ENCODE measurements around the gene RBM39. TPM values are rescaled to one million over a fixed set of nuclear protein-coding genes. Genes with fewer than 3 reads are reported as not detected.
A peak's percentile ranks its signal among the peaks of the same experiment; 100 is the strongest.
"Not testable (repeated sequence)": the region's sequence is repeated elsewhere in the genome, so short reads cannot be mapped to it uniquely, and the experiment has no call there.

RBM39 gene
- total RNA-seq (2014; rRNA removed) = 195 and 210 TPM in 2 replicates
- 67.2 TPM for polyA plus RNA-seq (2012)

DNA sequence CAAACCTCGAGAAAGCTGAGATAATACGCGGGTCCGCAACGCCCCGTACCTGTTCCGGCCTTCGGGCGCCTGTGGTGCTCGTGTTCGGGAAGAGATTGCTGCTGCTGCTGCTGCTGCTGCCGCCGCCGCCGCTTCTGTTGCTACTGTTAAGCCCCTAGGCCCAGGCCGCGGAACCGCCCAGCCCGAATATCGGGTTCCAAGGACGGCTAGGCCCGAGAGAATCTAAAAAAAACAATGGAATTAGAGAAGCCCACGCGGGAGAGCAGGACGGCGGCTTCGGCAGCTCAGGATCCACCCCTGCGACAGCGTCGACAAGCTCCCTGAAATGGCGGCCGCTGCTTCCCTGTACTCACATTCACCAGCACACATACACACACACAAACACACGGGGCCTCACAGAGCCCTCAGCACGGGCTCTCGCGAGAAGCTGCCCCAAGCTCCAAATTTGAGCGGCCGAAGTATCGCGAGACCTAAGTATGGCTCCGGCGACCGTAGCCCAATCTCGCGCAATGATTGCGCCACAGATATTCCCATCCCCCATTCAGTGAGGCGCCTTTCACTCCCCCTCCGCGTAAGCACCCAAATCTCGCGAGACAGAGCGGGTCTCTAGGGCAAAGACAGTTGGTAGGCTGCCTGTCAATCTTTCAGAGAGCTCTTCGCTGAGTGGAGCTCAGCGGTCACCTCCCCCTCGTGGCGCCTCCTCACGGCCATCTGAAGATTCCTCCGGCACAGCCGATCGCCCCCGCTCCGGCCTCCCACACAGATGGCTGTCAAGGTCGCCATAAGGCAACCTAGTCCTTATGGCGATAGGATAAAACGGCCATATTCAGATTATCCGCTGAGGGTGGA, at the start of gene RBM39:
Gene RBM39, minus strand, starts transcription at position 369 of the 849 bp plus-strand sequence. CDS start 1,386 bp downstream, outside the sequence.
- peak; percentile 100 for DNase-seq (ENCODE audit: low read depth)

DNA sequence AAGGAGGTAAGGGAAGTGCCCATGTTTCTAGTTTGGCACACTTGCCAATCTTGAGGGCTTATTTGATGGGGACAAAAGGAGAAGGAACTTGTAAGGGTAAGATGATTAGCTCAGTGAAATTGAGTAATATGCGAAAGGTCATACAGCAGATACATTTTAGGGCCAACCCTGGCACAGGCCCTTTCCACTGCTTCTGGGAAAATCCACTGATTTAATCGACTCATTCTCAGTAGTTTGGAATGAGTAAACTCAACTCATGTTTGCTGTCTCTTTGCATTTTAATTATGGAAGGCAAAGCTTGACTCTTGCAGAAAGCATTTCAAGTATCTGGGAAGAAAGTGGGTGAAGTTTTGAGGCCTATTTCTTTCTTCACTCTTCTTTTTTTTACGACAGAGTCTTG, 49.8 kb upstream of the RBM39 start:
- DNase-seq (ENCODE audit: low read depth) = no peak

DNA sequence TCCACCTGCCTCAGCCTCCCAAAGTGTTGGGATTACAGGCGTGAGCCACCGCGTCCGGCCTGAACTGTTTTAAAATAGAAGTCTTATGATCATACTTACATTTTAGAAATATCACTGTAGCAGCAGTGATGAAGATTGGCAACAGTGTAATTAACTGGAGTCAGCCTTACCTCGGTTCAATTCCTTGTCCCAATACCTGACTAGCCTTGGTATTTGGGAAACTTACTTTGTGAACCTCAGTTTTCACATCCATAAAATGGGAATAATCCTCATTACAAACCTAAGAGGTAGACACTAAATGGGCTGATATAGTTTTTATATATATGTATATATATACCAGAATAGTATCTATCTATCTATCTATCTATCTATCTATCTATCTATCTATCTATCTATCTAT, 49.0 kb upstream of the RBM39 start:
- no peak for DNase-seq (ENCODE audit: low read depth)

DNA sequence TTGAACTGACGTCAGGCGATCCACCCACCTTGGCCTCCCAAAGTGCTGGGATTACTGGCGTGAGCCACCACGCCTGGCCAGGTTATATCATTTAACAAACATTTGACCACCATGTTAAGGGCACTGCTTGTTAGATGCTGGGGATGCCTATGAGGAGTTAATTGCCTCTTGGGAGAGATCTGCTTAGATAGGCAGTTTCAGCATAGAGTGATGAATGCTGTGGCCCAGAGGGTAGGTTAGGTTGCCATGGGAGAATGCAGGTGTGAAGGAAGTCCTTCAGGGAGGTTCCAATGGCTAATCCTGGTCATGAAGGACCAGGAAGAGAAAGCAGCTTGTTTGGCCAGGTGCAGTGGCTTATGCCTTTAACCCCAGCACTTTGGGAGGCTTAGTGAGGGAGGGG, 46.7 kb upstream of the RBM39 start:
- DNase-seq (ENCODE audit: low read depth) = no peak

GRCh38 chr20:35785541-35785940, 43.5 kb upstream of the RBM39 start:
- DNase-seq (ENCODE audit: low read depth) = not testable (repeated sequence)

GRCh38 chr20:35783811-35784210, 41.8 kb upstream of the RBM39 start:
- DNase-seq (ENCODE audit: low read depth) = not testable (repeated sequence)

- no peak for DNase-seq (ENCODE audit: low read depth)
Observed at GRCh38 chr20:35776513-35777101, 34.5 kb upstream of the RBM39 start.

- DNase-seq (ENCODE audit: low read depth) = no peak
Observed at GRCh38 chr20:35774391-35774790, 32.3 kb upstream of the RBM39 start.

DNA sequence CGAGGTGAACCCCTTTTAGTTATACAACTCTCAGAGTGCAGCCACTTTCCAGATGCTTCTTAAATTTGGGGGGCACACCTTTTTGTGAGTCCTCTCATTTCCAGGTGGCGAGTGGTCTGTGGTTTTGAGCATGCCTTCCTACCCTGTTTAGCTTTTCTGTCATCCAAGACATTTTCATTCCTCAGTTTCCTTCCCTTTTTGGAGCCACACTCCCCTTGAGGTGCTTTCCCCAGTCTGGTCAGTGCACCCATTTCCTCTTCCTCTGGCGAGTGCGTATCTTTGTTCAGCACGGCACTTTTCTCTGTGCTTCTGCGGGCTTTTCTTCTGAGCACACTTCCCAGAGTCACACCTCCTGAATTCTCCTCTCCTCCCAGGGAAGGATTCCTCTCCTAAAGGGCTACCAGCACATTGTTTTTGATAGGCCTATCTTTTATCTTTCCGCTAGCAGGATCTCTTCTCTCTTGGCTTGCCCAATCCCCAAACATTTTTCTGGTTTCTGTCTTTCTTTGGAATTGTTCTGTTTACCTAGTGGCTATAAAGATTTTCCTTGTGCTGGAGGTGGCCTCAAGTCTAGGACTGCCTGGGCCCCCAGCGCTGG, 31.2 kb upstream of the RBM39 start:
- DNase-seq (ENCODE audit: low read depth) = no peak

DNA sequence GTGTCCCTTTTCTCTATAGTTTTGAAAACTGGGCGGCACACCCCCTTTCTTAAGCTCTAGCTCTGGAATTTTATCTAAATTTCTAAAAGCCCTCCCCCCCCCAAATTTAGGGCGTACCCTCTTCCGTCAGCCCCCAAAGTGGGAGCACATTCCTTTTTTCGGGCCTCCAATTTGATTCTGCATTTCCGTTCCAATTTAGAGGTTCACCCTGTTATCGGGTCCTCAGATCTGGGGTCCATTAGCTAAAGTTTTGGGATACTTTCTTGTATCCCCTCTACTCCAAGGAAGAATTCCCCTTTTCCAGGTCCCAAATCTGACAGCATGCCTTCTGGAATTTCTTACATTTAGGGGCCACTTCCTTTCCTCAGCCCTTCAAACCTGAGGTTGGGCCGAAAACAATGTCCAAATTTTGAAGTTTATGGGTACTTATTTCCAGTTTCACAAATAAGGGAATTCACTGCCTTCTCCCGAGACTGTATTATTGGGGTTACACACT, 30.6 kb upstream of the RBM39 start:
- DNase-seq (ENCODE audit: low read depth) = no peak

DNA sequence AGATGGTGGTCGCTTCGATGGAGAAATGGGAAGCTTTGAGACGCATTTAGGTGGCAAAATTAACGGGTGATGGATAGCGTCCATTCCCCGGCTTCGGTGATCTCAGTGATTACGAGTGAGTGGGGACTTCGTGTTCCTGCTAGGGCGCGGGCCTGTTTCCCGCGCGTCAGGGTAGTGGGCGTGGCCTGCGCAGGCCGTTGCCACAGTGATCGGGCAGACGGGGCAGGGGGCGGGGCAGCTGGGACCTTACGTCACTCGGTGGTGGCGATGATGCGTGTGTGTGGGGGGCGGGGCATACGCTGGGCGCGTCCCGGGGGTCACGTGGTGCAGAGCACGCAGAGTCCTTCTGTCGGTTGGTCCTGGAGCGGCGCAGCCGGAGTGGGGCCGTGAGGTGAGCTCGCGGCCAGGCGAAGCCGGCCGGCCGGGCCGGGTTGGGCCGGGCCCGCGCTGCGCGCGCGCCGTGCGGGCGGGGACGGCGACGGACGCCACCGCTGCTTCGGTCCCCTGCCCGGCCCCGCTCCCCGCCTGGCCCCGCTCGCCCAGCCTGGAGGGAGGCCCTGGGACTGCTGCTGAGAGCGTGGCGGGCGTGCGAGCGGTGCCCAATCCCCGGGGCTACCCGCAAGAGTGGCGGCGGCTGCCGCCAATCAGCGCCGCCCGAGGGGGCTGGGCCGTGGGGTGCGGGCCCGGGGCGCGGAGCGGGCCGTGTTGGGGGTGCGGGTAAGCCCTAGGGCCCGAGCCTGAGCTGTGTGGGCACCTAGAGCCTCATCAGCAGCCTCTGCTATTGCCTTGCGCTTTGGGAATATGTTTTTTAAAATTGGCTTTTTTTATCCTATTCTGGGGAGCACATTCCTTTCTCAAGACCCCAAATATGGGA, 29.9 kb upstream of the RBM39 start, which contains the start of gene PHF20:
Gene PHF20, plus strand, starts transcription at position 327 of the 874 bp plus-strand sequence. CDS start 29,508 bp downstream, outside the sequence.
- peak; percentile 95 for DNase-seq (ENCODE audit: low read depth)

- no peak for DNase-seq (ENCODE audit: low read depth)
Observed at GRCh38 chr20:35771367-35771688, 29.3 kb upstream of the RBM39 start.

- DNase-seq (ENCODE audit: low read depth) = peak; percentile 100
Observed at GRCh38 chr20:35768731-35769664, 26.9 kb upstream of the RBM39 start.

GRCh38 chr20:35767683-35768481, 25.8 kb upstream of the RBM39 start:
- peak; percentile 54 for DNase-seq (ENCODE audit: low read depth)

DNA sequence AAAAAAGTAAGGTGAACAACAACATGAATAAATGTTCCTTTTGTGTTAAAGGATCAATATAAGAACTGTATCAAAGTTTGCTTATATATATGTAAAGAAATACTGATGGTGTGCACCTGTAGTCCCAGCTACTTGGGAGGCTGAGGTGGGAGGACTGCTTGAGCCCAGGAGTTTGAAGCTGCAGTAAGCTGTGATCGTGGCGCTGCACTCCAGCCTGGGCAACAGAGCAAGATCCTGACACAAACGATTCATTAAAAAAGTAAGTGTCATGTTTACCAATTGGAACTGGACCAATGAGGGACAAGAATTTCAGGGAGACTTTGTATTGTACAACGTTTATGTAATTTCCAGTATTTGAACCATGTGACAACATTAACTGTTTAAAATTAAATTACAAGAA, 24.8 kb upstream of the RBM39 start:
- no peak for DNase-seq (ENCODE audit: low read depth)

- not testable (repeated sequence) for DNase-seq (ENCODE audit: low read depth)
Observed at GRCh38 chr20:35764936-35765335, 22.9 kb upstream of the RBM39 start.

DNA sequence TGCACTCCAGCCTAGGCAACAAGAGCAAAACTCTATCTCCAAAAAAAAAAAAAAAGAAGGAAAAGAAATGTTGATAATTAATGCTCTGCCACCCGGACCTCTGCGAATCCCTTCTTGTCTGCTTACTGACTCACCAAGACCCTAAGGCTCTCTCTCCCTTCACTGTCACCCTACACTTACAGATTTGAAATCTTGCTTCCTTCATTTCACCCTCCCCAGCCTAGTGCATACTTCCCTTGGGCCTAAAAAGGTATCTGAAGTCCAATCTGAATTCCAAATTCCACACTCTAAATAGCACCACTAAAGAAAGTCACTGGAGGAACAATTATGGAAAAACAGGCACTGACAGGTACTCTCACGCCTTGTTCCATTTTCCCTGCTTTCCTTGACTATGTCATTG, 20.4 kb upstream of the RBM39 start:
- no peak for DNase-seq (ENCODE audit: low read depth)

- DNase-seq (ENCODE audit: low read depth) = not testable (repeated sequence)
Observed at GRCh38 chr20:35761548-35761947, 19.5 kb upstream of the RBM39 start.

DNA sequence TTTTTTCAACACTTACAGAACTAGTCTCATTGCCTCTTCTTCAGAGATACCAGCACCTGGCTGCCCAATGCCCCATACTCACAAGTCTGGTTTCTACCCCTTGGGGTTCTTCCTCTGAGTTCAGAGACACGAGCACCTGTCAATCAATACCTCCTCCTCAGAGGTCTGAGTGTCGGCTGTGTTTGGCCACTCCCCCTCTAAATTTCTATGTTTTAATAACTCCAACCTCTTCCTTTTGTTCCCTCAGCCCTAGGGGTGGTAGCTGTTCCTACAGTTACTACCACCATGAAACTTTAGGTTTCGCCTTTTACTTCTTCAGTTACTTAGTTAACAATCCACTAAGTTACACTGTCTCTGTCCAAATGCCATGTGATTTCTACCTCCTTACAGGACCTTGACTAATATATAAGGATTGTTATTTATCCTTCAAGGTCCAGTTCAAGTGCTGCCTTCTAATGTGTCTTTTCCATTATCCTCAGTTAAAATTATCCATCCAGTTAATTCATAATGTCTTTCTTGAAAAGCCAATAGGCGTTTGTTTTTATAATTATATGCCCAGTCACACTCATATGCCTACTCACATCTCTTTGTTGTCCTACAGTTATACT, 15.1 kb upstream of the RBM39 start:
- DNase-seq (ENCODE audit: low read depth) = no peak

Measured in LHCN-M2 (cell line).